GM21381 (cell line): Measurements from ENCODE around the gene AMPD3.
"Not testable (repeated sequence)": the region's sequence is repeated elsewhere in the genome, so short reads cannot be mapped to it uniquely, and the experiment has no call there.

Source experiments
- ATAC-seq: cut with Tn5 transposase; IDR thresholded peaks from one replicate; pipeline ENCODE4 v1.9.1; 2021; ENCODE audit warnings: mild to moderate bottlenecking, moderate library complexity; ENCODE audit not compliant: unreplicated experiment

AMPD3 gene

DNA sequence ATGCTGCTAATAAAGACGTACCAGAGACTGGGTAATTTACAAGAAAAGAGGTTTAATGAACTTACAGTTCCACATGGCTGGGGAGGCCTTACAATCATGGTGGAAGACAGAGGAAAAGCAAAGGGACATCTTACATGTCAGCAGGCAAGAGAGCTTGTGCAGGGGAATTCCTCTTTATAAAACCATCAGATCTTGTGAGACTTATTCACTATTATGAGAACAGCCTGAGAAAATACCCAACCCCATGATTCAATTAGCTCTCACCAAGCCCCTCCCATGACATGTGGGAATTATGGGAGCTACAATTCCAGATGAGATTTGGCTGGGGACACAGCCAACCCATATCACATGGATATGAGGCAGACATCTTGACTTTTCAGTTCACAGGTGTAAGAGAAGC is 18.4 kb upstream of the AMPD3 start:
- ATAC-seq = not testable (repeated sequence)

DNA sequence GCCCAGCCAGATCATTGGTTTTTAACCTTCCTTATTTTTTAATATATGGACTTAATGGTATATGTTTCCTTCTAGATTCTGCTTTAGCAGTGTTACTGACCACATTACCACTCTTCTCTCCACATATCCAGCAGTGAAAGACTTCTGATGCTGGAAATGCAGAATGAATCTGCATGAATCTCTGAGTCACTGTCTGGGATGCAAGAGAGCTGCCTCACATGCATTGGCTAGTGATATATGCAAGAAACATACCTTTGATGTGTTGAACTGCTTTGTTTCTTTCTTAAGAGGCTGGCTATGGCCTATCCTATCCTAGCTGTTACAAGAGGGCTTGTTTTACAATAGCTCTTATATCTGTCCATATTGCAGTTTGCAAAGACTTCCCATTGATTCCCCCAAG is 16.6 kb upstream of the AMPD3 start:
- no peak for ATAC-seq

DNA sequence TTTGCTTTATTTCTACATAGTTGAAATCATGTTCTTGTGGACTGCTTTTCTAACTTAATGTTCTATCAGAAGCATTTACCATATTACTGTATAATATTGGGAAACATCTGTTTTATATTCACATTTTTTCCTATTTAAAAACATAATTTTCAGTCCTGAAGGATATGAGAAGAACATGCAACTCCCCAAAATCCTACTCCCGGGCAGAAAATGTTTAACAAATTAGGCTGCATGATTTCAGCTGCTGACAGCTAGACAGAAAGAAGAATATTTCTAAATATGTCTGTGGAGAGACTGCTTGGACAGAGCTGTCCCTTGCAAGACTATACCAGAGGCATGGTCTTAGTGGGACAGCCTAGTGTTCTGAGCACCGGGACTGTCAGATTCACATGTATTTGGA is 15.7 kb upstream of the AMPD3 start:
- ATAC-seq = no peak

DNA sequence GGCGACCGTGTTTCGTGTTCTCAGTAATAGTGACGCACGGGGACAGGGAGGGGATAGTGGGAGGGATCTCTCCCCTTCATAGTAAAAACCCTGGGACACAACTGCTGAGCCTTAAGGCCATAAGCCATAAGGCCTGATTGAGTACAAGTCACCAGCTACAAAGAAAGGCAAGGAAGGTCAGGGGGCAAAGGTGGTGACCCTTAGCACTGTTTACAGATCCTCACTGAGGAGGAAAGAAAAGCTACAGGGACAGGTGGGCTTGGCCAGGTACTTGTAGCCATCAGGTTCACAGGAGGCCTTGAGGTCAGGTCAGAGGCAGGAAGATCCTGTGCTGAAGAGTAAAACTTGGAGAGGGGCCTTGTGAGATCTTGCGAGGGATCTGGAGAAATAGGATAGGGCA is 15.1 kb upstream of the AMPD3 start:
- ATAC-seq = no peak

DNA sequence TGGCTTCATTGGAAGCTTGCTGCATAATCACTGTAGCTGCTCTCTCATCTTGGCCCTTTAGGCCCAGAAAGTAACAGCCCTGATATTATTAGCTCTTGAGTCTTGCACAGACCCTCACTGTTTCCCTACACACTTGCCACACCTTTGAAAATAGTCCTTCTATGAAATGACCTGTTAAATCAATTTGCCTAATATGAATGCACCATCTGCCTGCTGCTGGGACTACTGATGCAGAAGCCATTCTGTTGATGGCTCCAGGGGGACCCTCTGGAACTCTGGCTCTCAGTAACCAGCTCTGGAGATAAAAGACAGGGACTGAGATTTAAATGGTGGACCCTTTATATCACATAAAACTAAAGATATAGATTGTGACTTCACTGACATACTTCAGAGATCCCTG is 14.7 kb upstream of the AMPD3 start:
- no peak for ATAC-seq

DNA sequence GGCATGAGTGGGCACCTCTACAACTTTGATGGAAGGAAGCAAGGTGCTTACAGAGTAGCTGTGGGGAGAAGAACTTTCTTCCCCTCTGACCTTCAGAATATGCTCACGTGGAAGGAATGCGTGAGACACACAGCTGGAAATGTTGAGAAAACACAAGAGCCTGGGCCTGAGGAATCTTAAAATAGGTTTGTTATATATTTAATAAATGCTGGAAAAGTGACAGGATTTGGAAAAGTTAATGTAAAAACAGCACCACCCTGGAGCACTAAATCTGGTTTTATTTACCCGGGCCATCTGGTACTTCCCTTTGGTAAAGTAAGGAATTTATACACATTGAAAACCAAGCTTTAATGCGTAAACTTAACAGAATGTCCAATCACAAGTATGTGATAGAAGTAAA is 14.0 kb upstream of the AMPD3 start:
- ATAC-seq = no peak

DNA sequence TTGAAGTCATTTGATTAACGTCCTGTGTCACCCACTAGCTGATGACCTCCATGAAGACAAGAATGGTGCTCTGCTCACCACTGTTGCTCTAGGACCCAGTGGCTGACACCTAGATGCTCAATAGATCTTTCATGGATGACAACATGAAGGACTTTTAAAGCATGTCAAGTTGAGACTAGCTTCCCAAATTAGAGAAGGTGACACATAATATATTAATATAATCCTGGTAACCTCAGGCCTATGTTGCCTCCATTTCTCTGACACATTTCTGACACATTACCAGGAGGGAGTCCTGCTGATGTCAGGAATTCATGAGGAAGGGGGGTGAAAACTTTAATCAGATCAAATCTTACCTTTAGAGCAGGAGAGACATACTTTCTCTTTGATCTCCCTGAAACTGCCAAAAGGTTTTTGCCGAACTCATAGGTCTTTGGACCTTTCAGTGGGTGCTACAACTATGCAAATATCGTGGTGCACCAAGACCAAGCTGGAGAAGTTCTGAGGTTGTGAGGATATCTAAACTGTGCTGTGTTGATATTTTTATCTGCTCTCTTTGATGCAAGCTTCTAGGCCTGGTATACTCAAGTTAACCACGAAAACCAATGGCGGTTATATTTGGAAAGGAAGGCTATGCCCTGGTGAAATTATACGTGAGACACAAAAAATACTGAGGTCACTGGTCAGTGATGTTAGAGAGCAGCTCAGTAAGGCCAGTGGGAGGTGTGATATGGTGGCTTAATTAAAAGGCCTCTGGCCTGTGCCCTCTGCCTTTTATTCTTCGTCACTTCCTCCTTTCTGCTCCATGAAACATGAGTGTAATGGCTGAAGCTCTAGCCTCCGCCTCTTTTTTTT is 13.2 kb upstream of the AMPD3 start:
- peak; percentile 97 for ATAC-seq

DNA sequence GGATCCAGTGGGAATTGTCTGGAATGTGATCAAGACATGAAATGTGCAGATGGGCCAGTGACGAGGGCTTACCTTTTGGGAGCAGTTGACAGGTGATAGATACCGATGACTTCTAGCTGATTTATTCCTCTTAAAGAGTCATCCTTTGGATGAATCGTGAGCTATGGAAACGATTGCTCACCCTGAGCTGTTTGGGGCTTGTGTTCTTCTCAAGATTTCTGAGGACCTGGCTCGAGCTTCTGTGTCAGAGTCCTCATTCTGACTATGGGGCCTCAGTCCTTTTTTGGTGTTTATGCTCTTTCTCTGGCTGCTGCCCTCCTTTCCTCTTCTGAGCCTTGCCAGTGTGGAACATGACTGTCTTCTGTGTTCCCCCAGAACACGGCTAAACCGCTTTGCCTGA is 11.9 kb upstream of the AMPD3 start:
- no peak for ATAC-seq

DNA sequence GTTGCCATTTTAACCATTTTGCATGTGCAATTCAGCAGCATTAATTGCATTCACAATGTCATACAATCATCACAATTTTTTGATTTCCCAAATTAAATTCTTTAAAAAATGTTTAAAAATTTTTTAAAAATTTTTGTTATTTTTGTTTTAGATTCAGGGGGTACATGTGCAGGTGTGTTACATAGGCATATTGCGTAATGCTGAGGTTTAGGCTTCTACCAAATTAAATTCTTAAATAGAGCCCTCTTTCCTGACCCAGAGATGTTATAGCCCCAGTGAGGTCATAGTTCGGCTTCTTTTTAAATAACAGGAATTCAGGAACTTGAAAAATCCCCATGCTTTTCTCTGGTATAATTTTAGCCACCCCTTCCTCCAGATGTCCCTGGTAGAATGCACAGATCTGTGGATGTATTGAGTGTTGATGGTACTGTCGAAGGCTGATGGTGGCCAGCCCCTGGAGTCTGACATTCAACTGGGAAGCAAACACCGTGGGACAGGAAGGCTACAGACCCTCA is 11.3 kb upstream of the AMPD3 start:
- ATAC-seq = no peak

DNA sequence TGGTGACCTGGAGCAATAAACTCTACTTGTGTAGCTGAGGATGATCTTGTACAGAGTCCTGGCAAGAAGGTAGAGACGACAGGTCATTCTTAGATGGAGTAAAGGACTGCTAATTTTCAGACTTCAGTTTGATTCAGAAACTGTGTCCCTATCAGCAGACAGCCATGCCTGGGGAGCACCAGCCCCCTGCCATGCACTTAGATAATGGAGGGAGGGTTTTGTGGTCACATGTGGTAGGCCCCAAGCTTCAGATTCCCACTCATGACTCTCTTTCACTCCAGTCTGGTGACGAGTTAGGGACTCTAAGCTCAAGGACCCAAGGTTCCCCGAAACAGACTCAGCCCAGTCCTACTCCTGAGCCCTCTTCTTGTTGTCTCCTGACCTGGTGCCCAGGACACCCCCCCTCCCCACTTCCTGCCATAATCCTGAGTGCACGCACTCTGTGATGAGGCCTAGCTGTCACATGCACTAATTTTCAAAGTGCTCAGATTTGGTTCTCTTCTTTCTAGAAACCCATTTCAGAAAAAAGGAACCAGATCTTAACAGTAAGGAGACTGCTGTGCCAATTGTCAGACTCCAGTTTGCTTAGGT is 10.2 kb upstream of the AMPD3 start:
- no peak for ATAC-seq

DNA sequence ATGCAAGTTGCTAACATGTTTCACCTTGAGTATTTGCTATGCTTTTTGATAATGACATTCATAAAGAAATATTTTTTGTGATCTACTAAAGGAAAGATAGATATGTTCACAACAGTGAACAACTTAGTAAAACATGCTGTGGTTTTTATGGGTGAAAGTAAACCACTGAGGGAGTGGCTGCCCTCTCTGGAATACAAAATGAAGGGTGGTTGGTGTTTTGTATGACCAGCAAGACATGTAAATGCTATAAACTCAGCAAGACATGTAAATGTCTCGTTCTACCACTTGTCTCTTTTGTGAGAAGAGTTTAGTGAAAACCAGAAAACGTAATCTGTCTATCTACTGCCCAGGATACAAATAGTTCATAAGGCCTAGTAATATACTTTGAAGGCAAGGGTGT is 7.6 kb upstream of the AMPD3 start:
- no peak for ATAC-seq

DNA sequence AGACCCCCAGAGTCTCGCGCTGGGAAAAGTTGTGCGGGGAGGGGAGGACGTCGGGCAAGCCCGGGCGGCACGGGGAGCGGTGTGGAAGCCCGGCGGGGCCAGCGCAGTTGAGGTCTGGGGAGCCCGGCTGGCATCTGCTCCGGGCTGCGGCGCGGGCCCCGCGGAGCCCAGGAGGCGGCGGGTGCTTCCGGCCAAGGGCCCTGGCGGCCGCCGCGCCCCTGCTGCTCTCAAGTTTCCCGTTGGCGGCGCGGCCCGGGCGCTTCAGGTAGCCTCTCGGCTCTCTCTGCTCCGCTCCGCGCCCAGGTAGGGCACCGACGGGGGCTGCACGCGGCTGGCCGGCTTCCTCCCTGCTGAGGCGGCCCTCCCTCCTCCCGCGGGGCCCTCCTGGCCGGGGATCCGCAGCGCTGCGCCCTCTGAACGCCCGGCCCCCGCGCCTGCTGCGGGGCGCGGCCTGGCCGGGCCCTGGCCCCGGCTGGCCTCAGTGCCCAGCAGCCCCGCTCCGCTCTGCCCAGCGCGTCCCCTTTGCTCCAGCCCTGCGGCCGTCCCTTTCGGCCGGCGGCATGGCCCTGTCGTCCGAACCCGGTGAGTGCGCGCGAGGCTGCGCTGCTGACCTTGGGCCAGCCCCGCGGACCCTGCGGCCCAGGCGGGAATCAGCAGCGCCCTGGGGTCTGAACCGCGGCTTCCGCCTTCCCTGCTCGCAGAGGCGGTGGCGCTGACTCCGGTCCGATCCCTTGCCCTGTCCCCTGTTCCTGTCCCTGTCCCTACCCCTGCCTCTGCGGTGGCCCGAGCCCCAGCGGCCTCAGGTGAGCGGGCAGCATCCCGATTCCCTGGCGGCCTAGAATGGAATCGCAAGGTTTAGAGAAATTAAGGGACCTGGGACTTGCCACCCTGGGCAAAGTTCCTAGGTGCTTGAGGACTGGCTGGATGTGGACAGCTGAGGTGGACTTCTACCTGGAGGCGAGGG is 4.3 kb upstream of the AMPD3 start:
- ATAC-seq = peak; percentile 42

DNA sequence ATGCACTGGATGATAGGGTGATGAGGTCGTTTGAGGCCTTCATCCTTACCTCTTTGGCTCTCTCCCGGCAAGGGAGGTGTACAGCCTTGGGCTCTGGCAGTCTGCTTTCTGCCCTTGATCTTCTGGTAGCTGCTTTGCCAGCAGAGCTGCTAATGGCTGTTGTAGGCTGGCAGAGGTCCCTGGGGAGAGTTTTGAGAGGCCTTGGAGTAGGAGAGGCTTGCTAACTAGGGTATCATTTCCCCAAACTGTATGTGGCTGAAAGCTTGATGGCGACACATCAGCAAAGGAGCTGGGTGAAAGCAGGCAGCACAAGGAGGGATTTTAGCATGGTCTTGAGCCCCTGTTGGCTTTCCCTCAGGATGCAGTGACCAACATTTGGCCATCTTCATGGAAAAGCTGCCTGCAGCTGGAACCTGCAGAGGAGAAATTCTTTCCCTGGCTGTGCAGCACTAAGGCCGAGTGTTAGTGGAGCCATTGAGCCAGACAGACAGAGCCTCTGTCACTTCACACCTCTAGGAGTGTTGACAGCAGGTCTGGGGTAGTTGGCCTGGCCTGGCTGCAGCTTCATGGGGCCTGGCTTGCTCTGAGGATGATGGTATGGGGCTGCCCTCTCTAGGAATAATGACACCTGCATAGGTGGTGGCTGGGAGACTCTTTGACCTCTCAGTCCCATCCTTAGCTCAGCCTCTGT is 3.5 kb upstream of the AMPD3 start:
- peak; percentile 8 for ATAC-seq

DNA sequence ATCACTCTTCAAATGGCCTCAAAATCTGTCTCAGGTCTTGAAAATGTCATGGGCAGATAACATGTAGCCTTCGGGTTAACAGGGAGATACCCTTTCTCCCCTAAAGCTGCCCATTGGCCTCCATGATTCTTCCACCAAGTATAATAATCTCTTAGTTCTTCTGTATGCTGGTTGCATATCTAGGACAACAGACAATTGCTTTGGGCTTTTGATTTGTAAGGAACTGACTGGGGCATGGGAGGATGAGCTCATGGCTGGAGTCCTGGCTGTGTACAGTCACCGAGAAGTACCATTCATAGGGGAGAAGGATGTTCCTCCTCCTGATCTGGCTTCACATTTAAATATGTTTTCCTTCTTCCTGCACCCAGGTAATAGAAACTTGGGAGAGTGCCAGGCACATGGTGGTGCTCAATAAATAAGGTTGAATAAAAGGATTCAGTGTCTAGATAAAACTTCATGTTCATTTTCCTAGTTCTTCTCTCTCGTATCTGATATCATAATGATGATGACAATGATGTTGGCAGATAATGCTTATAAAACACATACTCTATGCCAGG is 2.8 kb upstream of the AMPD3 start:
- no peak for ATAC-seq

DNA sequence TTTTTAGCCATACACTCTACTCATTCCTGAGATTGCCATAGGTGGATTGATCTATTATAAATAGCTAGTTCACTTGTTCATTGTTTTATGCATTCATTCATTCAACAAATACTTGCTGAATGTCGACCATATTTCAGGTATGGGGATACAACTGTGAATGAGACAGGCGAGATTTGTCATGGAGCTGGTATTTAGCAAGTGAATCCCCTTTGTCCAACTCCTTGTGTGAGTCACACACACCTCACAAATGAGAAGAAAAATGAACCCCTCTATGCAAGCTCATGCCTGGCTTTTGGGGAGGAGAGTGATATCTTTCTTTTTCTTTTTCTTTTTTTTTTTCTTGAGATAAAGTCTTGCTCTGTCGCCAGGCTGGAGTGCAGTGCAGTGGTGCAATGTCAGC is 1.8 kb upstream of the AMPD3 start:
- ATAC-seq = no peak

DNA sequence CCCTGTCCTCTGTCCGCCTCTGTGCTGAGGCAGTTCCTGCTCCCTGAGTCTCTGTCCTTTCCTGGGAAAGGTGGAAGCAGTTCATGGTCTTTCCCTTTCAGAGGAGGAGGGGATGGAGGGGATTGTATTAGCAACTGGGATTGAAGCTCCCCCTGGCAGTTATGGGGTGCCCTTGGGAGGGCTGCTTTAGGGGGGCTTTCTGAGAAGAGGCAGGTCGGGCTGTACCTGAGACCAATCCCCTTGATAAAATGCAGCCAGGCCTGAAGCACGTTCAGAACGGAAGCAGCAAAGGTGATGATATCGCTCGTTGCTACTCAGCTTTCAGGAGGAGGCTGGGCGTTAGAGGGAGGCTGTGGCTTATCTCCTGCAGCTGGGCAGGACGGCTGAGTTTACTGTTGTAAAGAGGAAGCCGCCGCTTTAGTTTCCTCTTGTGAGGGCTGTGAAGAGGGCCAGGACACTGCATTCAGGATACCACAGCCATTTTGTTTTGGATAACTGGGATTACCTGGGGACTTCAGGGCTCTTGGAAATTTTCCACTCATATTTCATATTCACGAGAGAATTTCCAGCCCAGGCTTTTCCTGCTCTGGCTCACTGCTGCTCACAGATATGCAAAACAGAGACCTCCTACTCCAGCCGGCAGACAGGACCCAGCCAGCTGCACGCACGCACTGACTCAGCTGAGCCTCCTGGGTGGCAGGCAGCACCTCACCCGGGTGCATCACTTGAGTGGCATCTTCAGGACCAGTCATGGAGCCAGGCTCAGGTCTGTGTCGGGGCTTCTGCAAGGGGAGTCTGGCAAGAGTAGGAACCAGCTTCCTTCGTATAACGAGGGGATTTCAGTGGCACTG is 798 bp downstream of the AMPD3 start:
- ATAC-seq = peak; percentile 53

DNA sequence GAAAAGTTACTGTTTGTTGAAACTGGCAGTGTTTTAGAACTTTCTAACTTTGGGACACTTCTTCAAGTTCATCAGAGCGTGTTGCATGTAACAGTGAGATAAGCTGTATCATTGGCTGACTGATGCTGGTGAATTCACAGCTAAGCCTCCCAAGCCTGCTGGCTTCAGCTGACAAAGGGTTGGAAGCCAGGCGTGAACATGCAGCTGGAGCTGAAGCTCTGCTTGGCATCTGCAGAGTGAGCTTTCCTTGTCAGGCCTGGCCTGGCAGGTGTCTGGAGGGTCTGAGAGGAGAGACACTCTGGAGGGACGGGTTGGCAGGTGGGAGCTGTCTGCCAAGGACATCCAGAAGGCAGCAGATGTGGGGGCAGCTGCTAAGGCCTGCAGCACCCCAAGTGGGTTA is 1.5 kb downstream of the AMPD3 start:
- no peak for ATAC-seq

DNA sequence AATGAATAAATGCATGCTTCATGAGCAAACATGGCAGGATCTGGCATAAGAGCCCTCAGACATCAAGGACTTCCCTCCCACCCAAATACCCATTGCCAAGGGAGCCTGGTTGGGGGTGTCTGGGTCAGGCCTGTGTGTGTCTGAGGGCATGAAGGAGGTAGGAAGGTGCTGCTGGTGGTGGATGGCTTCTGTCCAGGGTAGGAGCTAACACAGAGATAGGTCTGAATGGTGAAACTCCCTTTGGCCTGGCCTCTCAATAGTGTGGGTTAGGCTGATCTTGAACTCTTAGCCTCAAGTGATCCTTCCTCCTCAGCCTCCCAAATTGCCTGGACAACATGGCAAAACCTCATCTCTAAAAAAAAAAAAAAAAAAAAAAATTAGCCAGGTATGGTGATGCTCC is 2.8 kb downstream of the AMPD3 start:
- ATAC-seq = no peak
